ENCODE data around the gene ATP9B. TPM values are rescaled to one million over a fixed set of nuclear protein-coding genes. Genes with fewer than 3 reads are reported as not detected.

The ATP9B gene
- total RNA-seq, 1 experiment from 2014 or later, result 25.5 TPM

DNA sequence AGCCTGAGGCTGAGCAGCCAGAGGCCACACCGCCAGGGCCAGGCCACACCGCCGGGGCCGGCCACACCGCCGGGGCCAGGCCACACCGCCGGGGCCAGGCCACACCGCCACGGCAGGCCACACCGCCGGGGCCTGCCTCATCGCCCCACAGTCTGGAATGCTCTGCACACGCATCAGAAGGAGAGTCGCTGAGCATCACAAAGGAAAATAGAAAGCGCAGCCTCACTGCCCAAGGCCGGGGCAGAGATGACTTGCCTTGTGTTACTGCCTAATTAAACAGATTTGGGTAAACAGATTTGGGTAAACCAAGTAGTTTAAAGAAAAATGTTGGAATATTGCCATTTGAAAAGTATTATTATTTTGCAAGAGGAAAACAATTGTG is 316.1 kb downstream of the ATP9B start:
- no peak overlapping the region for H3K27ac Mint-ChIP-seq (ENCODE audit: low read depth, unreplicated experiment)
- intact Hi-C loops (cut with micrococcal nuclease), result no loop called here
- peaks cover 28% of the 10 kb centered on the region for H3K36me3 Mint-ChIP-seq (ENCODE audit: insufficient read depth, unreplicated experiment)
- H3K9me3 Mint-ChIP-seq (ENCODE audit: unreplicated experiment), result no peaks in the 10 kb centered on the region
- no peaks in the 10 kb centered on the region for H3K4me1 Mint-ChIP-seq (ENCODE audit: insufficient read depth, unreplicated experiment)
- no peak for DNase-seq (ENCODE audit: unreplicated experiment)
- CTCF ChIA-PET, result interaction anchor here (0.6 to 1.9 kb wide), 6 partner anchors 9 to 862 kb away, joined by 3 to 6 read pairs (median 4); partner anchors contain the start of gene PARD6G
- no peak overlapping the region for H3K4me3 Mint-ChIP-seq (ENCODE audit: unreplicated experiment)
- POLR2A ChIA-PET, result interaction anchor here (1.0 kb wide), 1 partner anchor 8 kb away, joined by 5 read pairs; no protein-coding TSS in a partner anchor
- H3K27me3 Mint-ChIP-seq (ENCODE audit: insufficient read depth, unreplicated experiment), result no peaks in the 10 kb centered on the region
- TF ChIP-seq, protein P1, sequence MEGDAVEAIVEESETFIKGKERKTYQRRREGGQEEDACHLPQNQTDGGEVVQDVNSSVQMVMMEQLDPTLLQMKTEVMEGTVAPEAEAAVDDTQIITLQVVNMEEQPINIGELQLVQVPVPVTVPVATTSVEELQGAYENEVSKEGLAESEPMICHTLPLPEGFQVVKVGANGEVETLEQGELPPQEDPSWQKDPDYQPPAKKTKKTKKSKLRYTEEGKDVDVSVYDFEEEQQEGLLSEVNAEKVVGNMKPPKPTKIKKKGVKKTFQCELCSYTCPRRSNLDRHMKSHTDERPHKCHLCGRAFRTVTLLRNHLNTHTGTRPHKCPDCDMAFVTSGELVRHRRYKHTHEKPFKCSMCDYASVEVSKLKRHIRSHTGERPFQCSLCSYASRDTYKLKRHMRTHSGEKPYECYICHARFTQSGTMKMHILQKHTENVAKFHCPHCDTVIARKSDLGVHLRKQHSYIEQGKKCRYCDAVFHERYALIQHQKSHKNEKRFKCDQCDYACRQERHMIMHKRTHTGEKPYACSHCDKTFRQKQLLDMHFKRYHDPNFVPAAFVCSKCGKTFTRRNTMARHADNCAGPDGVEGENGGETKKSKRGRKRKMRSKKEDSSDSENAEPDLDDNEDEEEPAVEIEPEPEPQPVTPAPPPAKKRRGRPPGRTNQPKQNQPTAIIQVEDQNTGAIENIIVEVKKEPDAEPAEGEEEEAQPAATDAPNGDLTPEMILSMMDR (IDR thresholded peaks at IDR 0.05; ENCODE audit: unreplicated experiment), result no peak
- BruUV-seq (replicated peaks), result no TSS peak

DNA sequence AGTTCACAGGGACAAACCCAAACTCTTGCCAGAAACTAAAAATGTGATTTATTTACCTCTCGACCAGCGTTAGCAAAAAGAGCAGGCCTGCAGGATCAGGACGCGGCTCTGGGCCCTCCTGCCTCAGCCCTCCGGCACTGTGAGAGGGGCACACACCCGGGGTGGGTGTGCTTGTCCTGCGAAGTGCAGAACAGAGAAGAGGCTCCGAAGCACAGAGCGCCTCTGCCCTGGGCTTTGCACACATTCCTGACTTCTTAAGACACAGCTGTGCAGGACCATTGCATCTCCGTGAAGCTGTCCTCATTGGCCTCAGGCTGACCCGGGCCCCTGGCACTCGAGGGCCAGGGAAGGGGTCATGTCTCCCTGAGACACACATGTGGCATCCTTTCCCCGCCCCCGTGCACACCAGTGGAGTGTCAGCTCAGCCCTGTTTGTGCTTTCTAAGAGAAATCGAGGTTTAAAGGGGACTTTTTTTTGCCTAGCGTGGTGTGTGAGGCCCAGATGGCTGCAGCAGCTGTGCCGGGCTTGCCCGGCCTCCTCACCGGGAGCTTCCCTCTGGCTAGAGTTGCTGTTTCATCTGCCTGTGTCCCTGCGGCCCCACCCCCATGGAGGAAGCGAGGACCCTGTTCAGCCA is 316.6 kb downstream of the ATP9B start:
- Mint-ChIP-seq H3K9me3 (ENCODE audit: unreplicated experiment) (no peaks in the 10 kb centered on the region), H3K36me3 (ENCODE audit: insufficient read depth, unreplicated experiment) (peaks cover 26% of the 10 kb centered on the region), H3K4me3 (ENCODE audit: unreplicated experiment) (no peak overlapping the region), H3K27me3 (ENCODE audit: insufficient read depth, unreplicated experiment) (no peaks in the 10 kb centered on the region), H3K27ac (ENCODE audit: low read depth, unreplicated experiment) (no peak overlapping the region), H3K4me1 (ENCODE audit: insufficient read depth, unreplicated experiment) (no peaks in the 10 kb centered on the region)
- TF ChIP-seq, protein P1 (IDR thresholded peaks at IDR 0.05; ENCODE audit: unreplicated experiment), result no peak
- no peak for DNase-seq (ENCODE audit: unreplicated experiment)
- intact Hi-C loops (cut with micrococcal nuclease), result no loop called here
- no TSS peak for BruUV-seq (replicated peaks)
- POLR2A ChIA-PET, result no interaction called here
- CTCF ChIA-PET, result interaction anchor here (0.7 to 1.9 kb wide), 2 partner anchors 257 to 512 kb away, joined by 3 to 4 read pairs; no protein-coding TSS in a partner anchor

DNA sequence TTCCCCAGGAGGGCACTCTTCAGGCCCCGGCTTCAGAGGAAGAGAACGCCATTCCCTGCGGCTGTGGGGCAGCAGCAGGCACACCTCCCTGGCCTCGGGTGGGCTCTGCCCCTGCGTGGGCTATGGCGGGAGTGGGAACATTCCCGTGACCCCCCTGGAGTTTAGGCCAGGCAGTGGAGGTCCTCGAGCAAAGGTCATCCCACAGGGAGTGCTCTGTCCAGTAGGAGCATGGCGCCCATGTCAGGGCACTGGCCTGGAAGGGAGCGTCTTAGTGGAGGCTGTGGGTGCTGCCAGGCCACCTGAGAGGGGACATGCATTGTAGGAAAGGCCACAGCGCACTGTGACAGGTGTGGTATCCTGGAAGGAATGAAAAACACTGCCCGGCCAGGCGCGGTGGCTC is 317.4 kb downstream of the ATP9B start:
- H3K4me1 Mint-ChIP-seq (ENCODE audit: insufficient read depth, unreplicated experiment), result no peaks in the 10 kb centered on the region
- H3K4me3 Mint-ChIP-seq (ENCODE audit: unreplicated experiment), result no peak overlapping the region
- H3K27me3 Mint-ChIP-seq (ENCODE audit: insufficient read depth, unreplicated experiment), result no peaks in the 10 kb centered on the region
- intact Hi-C loops (cut with micrococcal nuclease), result no loop called here
- H3K9me3 Mint-ChIP-seq (ENCODE audit: unreplicated experiment), result no peaks in the 10 kb centered on the region
- H3K36me3 Mint-ChIP-seq (ENCODE audit: insufficient read depth, unreplicated experiment), result peaks cover 21% of the 10 kb centered on the region
- no peak overlapping the region for H3K27ac Mint-ChIP-seq (ENCODE audit: low read depth, unreplicated experiment)
- TF ChIP-seq, protein P1 (IDR thresholded peaks at IDR 0.05; ENCODE audit: unreplicated experiment), result no peak
- DNase-seq (ENCODE audit: unreplicated experiment), result no peak
- CTCF ChIA-PET, result no interaction called here
- POLR2A ChIA-PET, result no interaction called here
- no TSS peak for BruUV-seq (replicated peaks)

DNA sequence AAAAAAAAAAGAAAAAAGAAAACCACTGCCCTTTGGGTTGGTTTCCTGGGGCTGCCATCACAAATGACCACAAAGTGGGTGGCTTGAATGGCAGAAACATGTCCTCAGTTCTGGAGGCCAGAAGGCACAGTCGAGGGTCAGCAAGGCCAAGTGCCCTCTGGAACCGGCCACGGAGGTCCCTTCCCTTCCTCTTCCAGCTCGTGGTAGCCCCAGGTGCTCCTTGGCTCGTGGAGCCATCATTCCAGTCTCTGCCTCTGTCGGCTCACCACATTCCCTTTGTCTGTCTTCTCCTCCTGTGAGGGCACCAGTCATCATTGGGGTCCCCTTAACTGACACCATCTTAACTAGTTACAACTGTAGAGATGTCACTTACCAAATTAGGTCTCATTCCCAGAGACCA is 318.0 kb downstream of the ATP9B start:
- ChIA-PET CTCF (no interaction called here), POLR2A (no interaction called here)
- intact Hi-C loops (cut with micrococcal nuclease), result no loop called here
- Mint-ChIP-seq H3K9me3 (ENCODE audit: unreplicated experiment) (no peaks in the 10 kb centered on the region), H3K27me3 (ENCODE audit: insufficient read depth, unreplicated experiment) (no peaks in the 10 kb centered on the region), H3K27ac (ENCODE audit: low read depth, unreplicated experiment) (no peak overlapping the region), H3K36me3 (ENCODE audit: insufficient read depth, unreplicated experiment) (peaks cover 14% of the 10 kb centered on the region), H3K4me3 (ENCODE audit: unreplicated experiment) (no peak overlapping the region), H3K4me1 (ENCODE audit: insufficient read depth, unreplicated experiment) (no peaks in the 10 kb centered on the region)
- no TSS peak for BruUV-seq (replicated peaks)
- TF ChIP-seq, protein P1 (IDR thresholded peaks at IDR 0.05; ENCODE audit: unreplicated experiment), result no peak
- DNase-seq (ENCODE audit: unreplicated experiment), result no peak
